Immature natural killer cell (primary cell): ENCODE measurements around the gene LRRC36. TPM values are rescaled to one million over a fixed set of nuclear protein-coding genes. Genes with fewer than 3 reads are reported as not detected.
A peak's percentile ranks its signal among the peaks of the same experiment; 100 is the strongest.

Experiments used
- DNase-seq, 3 donors: peaks; one replicate each; pipeline ENCODE4 v3.0.0; 2022; ENCODE audit warnings: mixed read lengths in 1 of 3
- H3K27ac Mint-ChIP-seq, 6 donors: one replicate each; pipeline ENCODE4 v1.8.0; 2020; ENCODE audit warnings: mixed read lengths in 6 of 6, mild to moderate bottlenecking in 5 of 6, inconsistent platforms in 4 of 6, moderate library complexity in 3 of 6
- H3K27me3 Mint-ChIP-seq, 3 donors: one replicate each; pipeline ENCODE4 v1.8.0; 2020 to 2021; ENCODE audit warnings: low read depth in 3 of 3, mild to moderate bottlenecking in 3 of 3, mixed read lengths in 3 of 3, moderate library complexity in 3 of 3, inconsistent platforms in 1 of 3
- H3K36me3 Mint-ChIP-seq, 3 donors: one replicate each; pipeline ENCODE4 v1.8.0; 2020; ENCODE audit warnings: mixed read lengths in 3 of 3, inconsistent platforms in 2 of 3, mild to moderate bottlenecking in 2 of 3
- H3K4me1 Mint-ChIP-seq, 2 donors: one replicate each; pipeline ENCODE4 v1.8.0; 2020; ENCODE audit warnings: inconsistent platforms in 2 of 2, mild to moderate bottlenecking in 2 of 2, mixed read lengths in 2 of 2, moderate library complexity in 1 of 2
- H3K4me3 Mint-ChIP-seq, 5 donors: one replicate each; pipeline ENCODE4 v1.8.0; 2020; ENCODE audit warnings: mild to moderate bottlenecking in 5 of 5, mixed read lengths in 5 of 5, inconsistent platforms in 3 of 5, moderate library complexity in 3 of 5
- H3K9me3 Mint-ChIP-seq, 6 donors: one replicate each; pipeline ENCODE4 v1.8.0; 2020; ENCODE audit warnings: mild to moderate bottlenecking in 6 of 6, mixed read lengths in 6 of 6, inconsistent platforms in 4 of 6, moderate library complexity in 3 of 6
- polyA plus RNA-seq, 3 donors: library from polyadenylated mRNA; unstranded; fragments of 300-500 nt; fragmentation: Illumina TruSeq; gene quantifications; one replicate each; pipeline ENCODE4 v1.2.3, GENCODE V29; 2021

LRRC36 gene
- polyA plus RNA-seq, 3 donors from 2014 or later, result not detected

DNA sequence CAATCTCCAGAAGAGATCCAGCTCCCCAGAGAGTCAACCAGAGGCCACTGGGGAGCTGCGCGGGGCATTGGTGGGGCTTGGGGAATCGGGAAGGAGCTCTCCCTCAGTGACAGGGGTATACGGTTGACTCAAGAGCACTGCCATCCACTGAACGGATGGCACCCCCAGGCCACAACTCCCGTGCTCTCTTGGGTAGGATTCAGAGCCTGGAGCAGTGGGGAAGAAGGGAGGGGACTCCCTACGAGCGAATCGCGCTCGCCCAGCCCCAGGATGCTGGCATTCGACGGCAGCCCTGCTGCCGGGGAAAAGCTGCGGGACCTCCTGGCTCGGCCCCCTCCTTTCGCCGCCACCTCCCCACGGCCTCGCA lies 67.2 kb downstream of the LRRC36 start:
- Mint-ChIP-seq H3K4me1 (peaks cover 6 to 7% of the 10 kb centered on the region in 2 donors), H3K27ac (no peak overlapping the region), H3K9me3 (no peaks in the 10 kb centered on the region), H3K27me3 (peaks cover 10 to 17% (median 11%) of the 10 kb centered on the region in 3 donors), H3K36me3 (no peaks in the 10 kb centered on the region), H3K4me3 (peak overlapping the region; percentile 54 to 78 (median 63))
- DNase-seq, result no peak

DNA sequence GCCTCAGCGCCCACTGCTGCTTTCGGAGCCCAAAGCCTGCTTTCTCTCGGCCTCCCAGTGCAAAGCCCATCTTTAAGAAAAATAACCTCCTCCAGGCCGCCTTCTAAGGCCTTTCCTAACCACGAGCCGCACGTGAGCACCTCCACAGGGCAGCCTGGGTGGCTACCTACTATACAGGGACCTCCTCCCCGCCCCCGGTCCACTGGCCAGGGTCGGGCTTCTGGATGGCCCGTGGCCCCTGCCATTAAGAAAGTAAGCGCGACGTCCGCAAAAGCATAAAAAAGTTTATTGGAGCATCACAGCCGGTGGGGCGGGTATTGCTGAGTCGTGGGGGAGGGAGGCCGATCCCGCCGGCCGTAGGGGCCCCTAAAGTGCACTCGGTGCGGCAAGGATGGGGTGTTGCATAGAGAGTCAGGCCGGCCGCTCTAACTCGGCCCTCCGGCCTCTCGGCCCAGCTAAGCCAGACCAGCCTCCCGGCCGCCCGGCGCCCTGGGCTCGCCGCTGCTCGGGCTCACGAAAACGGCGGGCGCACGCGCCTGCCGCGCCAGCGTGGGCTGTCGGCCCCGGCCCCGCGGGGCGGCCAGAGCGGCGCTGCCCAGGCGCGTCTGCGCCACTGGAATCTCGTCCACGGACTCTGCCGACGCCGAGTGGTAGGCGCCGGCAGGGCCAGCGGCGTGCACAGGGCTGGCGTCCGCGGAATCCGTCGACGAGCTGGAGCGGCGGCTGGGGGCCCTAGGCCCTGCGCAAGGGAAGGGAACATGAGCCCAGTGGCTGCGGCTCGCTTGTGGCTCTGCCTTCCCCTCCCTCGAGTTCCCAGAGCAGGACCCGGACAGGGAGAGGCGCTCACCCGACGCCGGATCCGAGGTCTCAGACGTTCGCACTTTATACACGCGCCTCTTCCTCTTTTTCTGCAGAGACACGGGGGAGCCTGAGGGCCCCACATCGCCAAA lies 67.8 kb downstream of the LRRC36 start:
- peaks cover 10 to 17% (median 11%) of the 10 kb centered on the region in 3 donors for H3K27me3 Mint-ChIP-seq
- DNase-seq, result no peak
- H3K9me3 Mint-ChIP-seq, result no peaks in the 10 kb centered on the region
- H3K4me3 Mint-ChIP-seq, result peak overlapping the region; percentile 54 to 78 (median 63)
- peaks cover 6 to 7% of the 10 kb centered on the region in 2 donors for H3K4me1 Mint-ChIP-seq
- H3K36me3 Mint-ChIP-seq, result no peaks in the 10 kb centered on the region
- no peak overlapping the region for H3K27ac Mint-ChIP-seq

DNA sequence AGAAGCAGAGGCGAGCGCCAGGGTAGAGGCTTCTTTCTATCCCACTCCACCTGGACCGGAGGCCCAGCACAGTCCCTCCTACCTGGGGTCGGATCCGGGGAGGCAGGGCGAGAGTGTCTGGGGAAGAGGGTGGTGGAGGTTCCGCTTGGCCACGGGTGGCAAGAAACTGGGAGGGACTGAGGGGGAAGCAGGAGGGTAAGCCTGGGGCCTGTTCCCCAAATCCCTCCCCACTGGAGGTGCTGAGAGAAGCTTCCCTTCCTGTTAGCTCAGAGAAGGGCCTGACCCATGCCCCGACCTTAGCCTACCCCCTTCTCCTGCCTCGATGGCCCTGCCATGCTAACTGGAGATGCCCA lies 68.5 kb downstream of the LRRC36 start:
- peaks cover 8 to 17% (median 11%) of the 10 kb centered on the region in 3 donors for H3K27me3 Mint-ChIP-seq
- H3K9me3 Mint-ChIP-seq, result no peaks in the 10 kb centered on the region
- peak overlapping the region in 1 of 5 donors; percentile 4 for H3K4me3 Mint-ChIP-seq
- DNase-seq, result no peak
- no peak overlapping the region for H3K27ac Mint-ChIP-seq
- no peaks in the 10 kb centered on the region for H3K36me3 Mint-ChIP-seq
- peaks cover 6 to 7% of the 10 kb centered on the region in 2 donors for H3K4me1 Mint-ChIP-seq

DNA sequence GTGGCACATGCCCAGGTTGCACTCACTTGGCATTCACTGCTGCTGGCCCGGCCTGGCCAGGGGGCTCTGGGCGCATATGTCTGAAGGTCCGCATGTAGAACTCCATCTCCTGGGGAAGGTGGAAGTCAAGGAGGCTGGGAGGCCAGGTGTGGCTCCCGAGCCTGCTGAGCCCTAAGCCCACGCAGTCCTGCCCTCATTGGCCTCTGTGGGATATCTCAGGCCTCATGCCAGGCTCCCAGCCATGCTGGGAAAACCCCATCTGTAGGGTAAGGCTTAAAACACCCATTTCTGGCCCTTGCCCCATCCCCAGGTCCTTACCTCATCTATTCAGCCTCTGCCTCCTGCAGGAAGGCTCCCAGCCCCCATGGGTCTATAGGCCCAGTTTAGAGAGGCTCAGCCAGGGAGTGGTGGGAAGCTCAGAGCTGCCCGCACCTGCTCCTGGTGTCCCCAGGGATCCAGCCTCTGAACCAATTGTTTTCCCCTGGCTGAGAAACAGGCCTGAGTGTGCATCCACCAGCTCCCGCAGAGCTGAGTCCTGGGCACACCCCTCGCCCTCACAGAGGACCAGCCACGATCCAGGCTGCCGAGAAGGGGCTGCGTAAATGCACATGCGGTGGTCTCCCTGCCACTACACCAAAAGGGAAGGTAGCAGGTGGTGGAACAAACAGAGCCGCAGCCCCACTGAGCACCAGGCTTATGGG lies 69.0 kb downstream of the LRRC36 start:
- Mint-ChIP-seq H3K27me3 (peaks cover 8 to 17% (median 11%) of the 10 kb centered on the region in 3 donors), H3K4me1 (peaks cover 6 to 7% of the 10 kb centered on the region in 2 donors), H3K4me3 (peak overlapping the region in 1 of 5 donors; percentile 4), H3K36me3 (no peaks in the 10 kb centered on the region), H3K27ac (no peak overlapping the region), H3K9me3 (no peaks in the 10 kb centered on the region)
- DNase-seq, result no peak

DNA sequence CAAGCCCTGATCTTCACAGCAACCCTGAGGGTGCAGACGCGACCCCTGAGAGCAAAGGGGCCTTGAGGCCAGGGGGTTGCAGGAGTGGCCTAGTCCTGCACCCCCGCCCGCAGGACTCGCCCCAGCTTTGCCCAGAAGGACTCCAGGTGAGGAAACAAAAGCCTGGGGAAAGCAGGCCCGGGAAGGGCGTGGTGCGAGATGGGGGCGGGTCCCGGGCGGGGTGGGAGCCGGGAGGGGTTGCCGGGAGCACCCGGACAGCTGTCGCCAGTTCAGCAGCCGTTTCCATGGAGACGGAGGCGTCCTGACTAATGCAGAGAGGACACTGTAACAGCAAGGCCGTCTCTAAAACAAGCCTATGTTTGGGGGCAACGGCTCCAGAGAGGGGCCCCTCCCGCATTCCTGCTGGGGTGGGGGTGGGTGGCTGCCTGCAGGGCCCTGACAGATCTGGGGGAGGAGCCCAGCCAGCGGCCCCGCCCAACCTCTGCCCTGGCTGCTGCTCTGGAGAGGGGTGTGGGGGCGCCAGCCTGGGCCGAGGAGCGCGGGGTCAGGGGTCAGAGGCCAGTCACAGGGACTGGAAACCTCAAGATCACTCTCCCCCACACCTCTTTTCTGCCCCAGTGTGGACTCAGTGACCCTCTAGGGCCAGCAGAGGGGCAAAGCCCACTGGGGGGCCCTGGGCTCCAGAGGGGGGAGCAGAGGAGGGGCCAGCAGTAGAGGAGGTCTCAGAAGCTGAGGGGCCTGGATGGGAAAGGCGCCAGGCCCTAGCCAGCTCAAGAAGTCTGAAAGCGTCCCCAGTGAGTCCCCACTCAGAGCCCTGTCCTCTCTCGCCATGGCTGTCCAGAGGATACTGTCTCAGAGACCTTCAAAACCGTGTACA lies 69.8 kb downstream of the LRRC36 start:
- no peak for DNase-seq
- Mint-ChIP-seq H3K4me1 (peaks cover 6 to 7% of the 10 kb centered on the region in 2 donors), H3K9me3 (no peaks in the 10 kb centered on the region), H3K36me3 (no peaks in the 10 kb centered on the region), H3K4me3 (no peak overlapping the region), H3K27ac (no peak overlapping the region), H3K27me3 (peaks cover 8 to 17% (median 11%) of the 10 kb centered on the region in 3 donors)

DNA sequence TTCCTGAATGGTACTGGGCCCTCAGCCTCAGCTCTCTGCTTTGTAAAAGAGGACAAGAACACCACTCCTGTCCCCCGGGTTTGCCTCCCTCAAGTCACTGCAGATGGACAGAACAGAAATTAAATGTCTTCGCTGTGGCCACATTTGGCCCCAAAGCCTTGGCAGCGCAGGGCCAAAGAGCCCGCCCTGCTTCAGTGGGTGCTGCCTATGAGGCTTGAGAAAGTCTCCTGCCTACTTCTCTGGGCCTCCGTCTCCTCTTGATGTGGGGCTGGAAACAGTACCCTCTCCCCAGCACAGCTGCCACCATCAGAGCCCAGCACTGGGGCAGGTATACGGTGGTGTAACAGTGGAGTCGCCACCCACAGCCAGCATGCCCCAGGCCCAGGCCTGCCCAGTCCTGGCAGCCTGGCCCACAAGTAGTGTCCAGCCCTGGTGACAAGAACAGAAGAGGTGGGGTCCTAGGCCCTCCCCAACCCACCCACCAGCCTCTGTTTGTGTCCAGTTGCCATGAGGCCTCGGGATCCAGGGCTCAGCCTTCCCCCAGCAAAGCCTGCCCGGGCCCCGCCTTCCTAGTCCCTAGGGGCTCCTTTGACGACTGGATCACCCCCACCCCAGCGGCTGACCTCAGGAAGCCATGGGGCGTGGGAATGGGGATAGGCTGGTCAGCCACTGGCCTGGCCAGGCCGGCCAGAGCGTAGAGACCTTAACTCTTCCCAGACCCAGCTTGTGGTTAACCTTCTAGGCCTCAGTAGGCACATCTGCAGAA lies 70.6 kb downstream of the LRRC36 start:
- H3K27me3 Mint-ChIP-seq, result peaks cover 4 to 17% (median 13%) of the 10 kb centered on the region in 3 donors
- H3K36me3 Mint-ChIP-seq, result no peaks in the 10 kb centered on the region
- H3K4me3 Mint-ChIP-seq, result no peak overlapping the region
- no peak overlapping the region for H3K27ac Mint-ChIP-seq
- peaks cover 6 to 7% of the 10 kb centered on the region in 2 donors for H3K4me1 Mint-ChIP-seq
- no peaks in the 10 kb centered on the region for H3K9me3 Mint-ChIP-seq
- DNase-seq, result no peak

DNA sequence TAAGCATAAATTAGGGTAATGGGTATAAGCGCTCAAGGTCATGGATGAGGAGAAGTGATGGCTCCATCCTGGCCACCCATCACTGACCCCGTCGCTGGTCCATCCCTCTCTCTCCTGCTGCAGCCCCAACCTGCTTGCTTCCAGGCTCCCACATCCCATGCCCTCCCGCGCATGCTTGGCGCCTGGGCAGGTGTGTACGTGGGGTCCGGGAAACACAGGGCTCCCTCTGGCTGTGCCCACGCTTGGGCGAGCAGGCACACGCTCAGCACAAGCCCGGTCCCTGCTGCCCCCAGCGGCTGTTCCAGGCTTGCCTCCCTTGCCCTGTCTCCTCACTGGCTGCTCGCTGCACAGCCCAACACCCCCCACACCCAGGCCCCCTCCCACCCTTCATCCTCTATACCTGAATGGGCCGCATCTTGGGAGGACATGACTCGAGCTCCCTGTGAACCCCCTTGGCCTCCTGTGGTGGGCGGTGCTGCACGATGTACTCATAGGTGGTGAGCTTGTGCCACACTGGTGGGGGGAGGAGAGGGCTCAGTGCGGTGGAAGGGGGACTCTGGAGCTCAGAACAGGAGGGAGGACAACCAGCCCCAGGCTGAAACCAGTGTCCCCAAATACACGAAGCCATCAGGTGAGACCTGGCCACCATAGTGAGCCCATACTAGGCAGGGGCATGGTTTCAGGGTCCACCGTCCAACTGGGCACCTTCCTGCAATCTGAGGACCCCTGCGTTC lies 71.4 kb downstream of the LRRC36 start:
- H3K27me3 Mint-ChIP-seq, result peaks cover 0 to 13% (median 9%) of the 10 kb centered on the region in 3 donors
- DNase-seq, result no peak
- no peaks in the 10 kb centered on the region for H3K36me3 Mint-ChIP-seq
- no peaks in the 10 kb centered on the region for H3K9me3 Mint-ChIP-seq
- H3K27ac Mint-ChIP-seq, result no peak overlapping the region
- H3K4me1 Mint-ChIP-seq, result peaks cover 6 to 7% of the 10 kb centered on the region in 2 donors
- H3K4me3 Mint-ChIP-seq, result no peak overlapping the region

DNA sequence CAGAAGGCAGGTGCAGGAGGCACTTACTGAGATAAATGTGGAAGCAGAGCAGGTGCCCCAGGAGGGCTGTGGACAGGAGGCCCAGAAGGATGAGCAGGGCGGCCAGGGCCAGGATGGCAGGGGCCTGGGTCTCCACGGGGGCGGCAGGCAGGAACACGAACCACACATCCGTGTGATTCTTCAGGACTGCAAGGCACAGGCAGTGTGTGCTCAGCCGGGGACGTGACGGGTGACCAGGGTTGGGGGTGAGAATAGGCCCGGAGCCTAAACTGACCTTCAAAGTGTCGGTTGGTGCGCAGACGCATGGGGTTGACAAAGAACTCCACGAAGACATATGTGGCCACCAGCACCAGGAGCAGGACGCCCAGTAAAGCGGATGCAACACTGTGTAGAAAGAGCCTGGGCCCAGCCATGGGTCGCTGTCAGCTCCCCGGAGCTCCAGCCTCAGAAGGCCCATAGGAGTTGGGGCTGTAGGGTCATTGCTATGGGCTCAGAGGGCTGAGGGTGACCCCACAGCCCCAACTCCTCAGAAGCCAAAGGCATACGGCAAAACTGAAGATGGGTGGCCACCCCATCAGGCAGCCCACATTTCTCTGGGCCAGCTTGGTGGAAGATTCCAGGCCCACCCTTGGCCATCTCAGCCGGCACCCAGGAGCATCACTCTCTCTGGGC lies 72.1 kb downstream of the LRRC36 start:
- no peaks in the 10 kb centered on the region for H3K9me3 Mint-ChIP-seq
- peaks cover 2 to 15% (median 9%) of the 10 kb centered on the region in 3 donors for H3K27me3 Mint-ChIP-seq
- DNase-seq, result no peak
- H3K36me3 Mint-ChIP-seq, result no peaks in the 10 kb centered on the region
- H3K27ac Mint-ChIP-seq, result no peak overlapping the region
- no peak overlapping the region for H3K4me3 Mint-ChIP-seq
- peaks cover 6 to 7% of the 10 kb centered on the region in 2 donors for H3K4me1 Mint-ChIP-seq

DNA sequence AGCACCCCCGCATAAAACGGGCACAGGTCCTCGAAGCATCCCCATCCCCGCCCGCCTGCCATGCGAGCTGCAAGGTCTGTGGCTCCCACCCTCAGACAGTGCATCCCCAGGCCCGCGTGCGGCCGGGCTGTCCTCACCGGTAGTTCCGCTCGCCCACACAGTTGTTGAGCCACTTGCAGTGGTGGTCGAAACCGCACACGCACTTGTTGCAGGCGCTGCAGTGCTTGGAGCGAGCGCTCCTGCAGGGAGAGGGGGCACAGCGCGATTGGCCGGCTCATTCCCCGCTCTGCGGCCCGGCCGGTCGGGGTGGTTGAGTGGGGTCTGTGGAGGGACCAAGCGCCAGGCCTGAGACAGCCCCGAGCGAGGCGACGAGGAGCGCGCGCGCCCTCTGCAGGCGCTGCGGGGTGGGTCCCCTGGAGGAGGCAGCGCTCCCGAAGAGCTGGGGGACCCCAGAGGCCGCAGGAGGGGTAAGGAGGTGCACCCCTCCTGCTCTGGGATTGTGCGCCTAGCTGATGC lies 72.7 kb downstream of the LRRC36 start:
- Mint-ChIP-seq H3K4me1 (peaks cover under 1 to 1% of the 10 kb centered on the region in 2 donors), H3K27me3 (peaks cover 2 to 11% (median 4%) of the 10 kb centered on the region in 3 donors), H3K9me3 (no peaks in the 10 kb centered on the region), H3K4me3 (no peak overlapping the region), H3K36me3 (no peaks in the 10 kb centered on the region), H3K27ac (no peak overlapping the region)
- peak; percentile 18 to 26 (median 22) for DNase-seq

DNA sequence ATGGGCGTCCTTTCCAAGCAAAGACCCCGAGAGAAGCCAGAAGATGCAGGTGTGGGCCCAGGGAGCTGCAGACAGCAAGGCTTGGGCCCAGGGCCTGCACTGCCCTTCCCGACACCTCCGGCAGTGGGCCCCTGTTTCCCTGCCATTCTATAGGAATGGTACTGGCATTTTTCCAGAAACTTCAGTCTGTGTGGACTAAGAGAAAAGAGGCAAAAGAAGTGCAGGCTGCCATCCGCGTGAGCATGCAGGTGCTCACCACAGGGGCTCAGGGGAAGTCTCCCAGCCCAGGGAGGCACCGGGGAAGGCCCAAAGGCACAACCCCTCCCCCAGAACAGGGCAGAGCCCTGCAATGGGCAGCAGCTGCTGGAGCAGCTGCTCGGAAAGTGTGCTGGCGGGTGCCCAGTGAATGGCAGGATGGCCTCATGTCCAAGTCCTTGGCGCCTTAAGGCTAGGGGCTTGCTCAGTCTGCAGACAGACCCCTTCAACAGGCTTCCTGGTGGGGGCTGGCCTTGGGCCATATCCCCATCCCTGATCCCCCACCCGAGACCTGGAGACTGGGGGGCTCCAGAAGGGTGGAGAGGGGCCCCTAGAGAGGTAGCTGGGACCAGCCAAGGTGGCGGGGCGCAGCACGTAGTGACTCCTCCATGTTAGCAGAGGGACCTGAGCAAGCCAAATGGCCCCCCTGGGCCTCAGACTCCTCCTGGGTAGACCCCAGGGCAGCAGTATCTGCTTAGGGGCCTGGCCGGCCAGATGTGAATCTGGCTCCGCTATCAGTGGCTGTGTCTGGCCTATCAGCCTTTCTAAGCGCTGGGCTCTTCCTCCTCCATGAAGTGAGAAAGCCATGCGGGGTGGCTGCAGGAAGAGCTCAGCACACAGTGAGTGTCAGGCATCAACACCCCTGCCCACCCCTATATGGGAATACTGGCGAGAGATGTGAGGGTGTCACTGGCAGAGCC lies 73.4 kb downstream of the LRRC36 start:
- no peak for DNase-seq
- H3K27me3 Mint-ChIP-seq, result peaks cover 2 to 11% (median 3%) of the 10 kb centered on the region in 3 donors

DNA sequence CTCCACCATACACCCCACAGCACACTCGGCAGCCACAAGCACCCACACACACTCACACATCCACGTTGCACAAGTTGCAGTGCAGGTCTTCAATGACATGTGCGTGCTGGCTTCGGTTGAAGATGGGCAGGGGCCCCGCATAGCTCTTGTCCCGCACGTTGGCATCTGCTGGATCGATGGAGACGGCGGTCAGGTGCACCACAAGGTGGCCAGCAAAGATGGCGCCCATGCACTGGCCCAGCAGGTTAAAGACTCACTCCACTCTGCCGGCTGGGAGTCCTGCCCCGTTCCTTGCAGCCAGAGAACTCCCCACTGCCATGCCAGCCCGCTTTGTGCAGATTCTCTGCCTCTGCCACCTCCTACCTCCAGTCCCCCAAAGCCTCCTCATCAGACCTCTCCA lies 74.3 kb downstream of the LRRC36 start:
- Mint-ChIP-seq H3K4me3 (no peak overlapping the region), H3K27ac (no peak overlapping the region), H3K36me3 (no peaks in the 10 kb centered on the region), H3K27me3 (peaks cover 2 to 7% (median 3%) of the 10 kb centered on the region in 3 donors), H3K9me3 (no peaks in the 10 kb centered on the region), H3K4me1 (no peaks in the 10 kb centered on the region)
- DNase-seq, result no peak

More for the DNA sequence above, 73.4 kb downstream of the LRRC36 start:
- no peak overlapping the region for H3K27ac Mint-ChIP-seq
- H3K4me1 Mint-ChIP-seq, result no peaks in the 10 kb centered on the region
- no peak overlapping the region for H3K4me3 Mint-ChIP-seq
- H3K9me3 Mint-ChIP-seq, result no peaks in the 10 kb centered on the region
- no peaks in the 10 kb centered on the region for H3K36me3 Mint-ChIP-seq
